GM23338 (cell line): Measurements from ENCODE around the gene RABGAP1L. TPM values are rescaled to one million over a fixed set of nuclear protein-coding genes. Genes with fewer than 3 reads are reported as not detected.

ENCODE experiments used
- ATAC-seq: fragments of 200-7000 bp; cut with Tn5 transposase; 3 replicates; pipeline ENCODE4 v1.9.1; 2020
- DNase-seq: peaks from one replicate; pipeline ENCODE4 v3.0.0-alpha.2; 2015; ENCODE audit warnings: low spot score
- H2AFZ ChIP-seq: fragments of 200-600 bp; sonication (generic); 2 replicates; pipeline ENCODE4 v1.8.0; 2016; ENCODE audit warnings: antibody characterized with exemption, mild to moderate bottlenecking, moderate library complexity
- H3F3A ChIP-seq: fragments of 200-600 bp; sonication (generic); replicated peaks from 2 replicates; pipeline ENCODE4 v1.8.0; 2017; ENCODE audit warnings: antibody characterized with exemption, mixed run types, low read depth
- H3K27ac ChIP-seq: fragments of 200-600 bp; sonication (generic); 2 replicates; pipeline ENCODE4 v1.6.1; 2016; ENCODE audit warnings: low read depth
- H3K27me3 ChIP-seq: fragments of 200-600 bp; sonication (generic); 2 replicates; pipeline ENCODE4 v1.8.0; 2016; ENCODE audit warnings: mild to moderate bottlenecking, mixed run types, moderate library complexity; ENCODE audit not compliant: insufficient read depth
- H3K36me3 ChIP-seq: fragments of 200-600 bp; sonication (generic); 2 replicates; pipeline ENCODE4 v1.8.0; 2016; ENCODE audit warnings: mild to moderate bottlenecking; ENCODE audit not compliant: insufficient read depth
- H3K4me1 ChIP-seq: fragments of 200-600 bp; sonication (generic); 2 replicates; pipeline ENCODE4 v1.8.0; 2016; ENCODE audit warnings: mild to moderate bottlenecking, moderate library complexity; ENCODE audit not compliant: insufficient read depth
- H3K4me2 ChIP-seq: fragments of 200-600 bp; sonication (generic); 2 replicates; pipeline ENCODE4 v1.7.1; 2017; ENCODE audit warnings: mixed run types
- H3K4me3 ChIP-seq: fragments of 200-600 bp; sonication (generic); 2 replicates; pipeline ENCODE4 v1.6.1; 2016; ENCODE audit warnings: mixed run types
- H3K79me2 ChIP-seq: fragments of 200-600 bp; sonication (generic); replicated peaks from 2 replicates; pipeline ENCODE4 v1.8.0; 2017; ENCODE audit warnings: mild to moderate bottlenecking; ENCODE audit not compliant: insufficient read depth
- H3K9me2 ChIP-seq: fragments of 200-600 bp; sonication (generic); 2 replicates; pipeline ENCODE4 v1.8.0; 2017; ENCODE audit not compliant: insufficient read depth
- H4K20me1 ChIP-seq: fragments of 200-600 bp; sonication (generic); replicated peaks from 2 replicates; pipeline ENCODE4 v1.8.0; 2017; ENCODE audit warnings: mild to moderate bottlenecking; ENCODE audit not compliant: insufficient read depth
- H3K27ac Mint-ChIP-seq: 2 replicates; pipeline ENCODE4 v1.8.0; 2020; ENCODE audit warnings: inconsistent platforms, mild to moderate bottlenecking, moderate library complexity, mixed read lengths
- H3K27me3 Mint-ChIP-seq: 3 replicates; pipeline ENCODE4 v1.8.0; 2022; ENCODE audit warnings: low read depth, mild to moderate bottlenecking, moderate library complexity, mixed read lengths, inconsistent platforms; ENCODE audit not compliant: insufficient read depth, poor library complexity
- H3K36me3 Mint-ChIP-seq: 3 replicates; pipeline ENCODE4 v1.8.0; 2021; ENCODE audit warnings: low read depth, mild to moderate bottlenecking, inconsistent platforms, moderate library complexity, mixed read lengths
- H3K4me1 Mint-ChIP-seq: 3 replicates; pipeline ENCODE4 v1.8.0; 2020; ENCODE audit warnings: mild to moderate bottlenecking, inconsistent platforms, mixed read lengths
- H3K4me3 Mint-ChIP-seq: 3 replicates; pipeline ENCODE4 v1.8.0; 2021; ENCODE audit warnings: moderate library complexity, mild to moderate bottlenecking, inconsistent platforms, mixed read lengths
- H3K9me3 Mint-ChIP-seq: 3 replicates; pipeline ENCODE4 v1.8.0; 2020; ENCODE audit warnings: moderate library complexity, mild to moderate bottlenecking, inconsistent platforms, mixed read lengths
- CREB1 ChIP-seq: fragments of 250-450 bp; sonication (Bioruptor Pico); IDR thresholded peaks from 2 replicates; pipeline ENCODE4 v1.5.0; 2020; ENCODE audit warnings: low read depth, mild to moderate bottlenecking, moderate library complexity
- EZH2 ChIP-seq: fragments of 200-600 bp; sonication (generic); IDR thresholded peaks from one replicate; pipeline ENCODE4 v1.8.0; 2017; ENCODE audit warnings: antibody characterized with exemption, mild to moderate bottlenecking, low read depth; ENCODE audit not compliant: unreplicated experiment
- EZH2phosphoT487 ChIP-seq: fragments of 200-600 bp; sonication (generic); IDR thresholded peaks from one replicate; pipeline ENCODE4 v1.8.1; 2018; ENCODE audit warnings: antibody characterized with exemption; ENCODE audit not compliant: unreplicated experiment
- JUNB ChIP-seq: IDR thresholded peaks from one replicate; pipeline ENCODE4 v1.6.1; 2016; ENCODE audit warnings: antibody characterized with exemption; ENCODE audit not compliant: unreplicated experiment
- NANOG ChIP-seq: IDR thresholded peaks from 2 replicates; pipeline ENCODE4 v1.6.1; 2016; ENCODE audit warnings: antibody characterized with exemption, borderline replicate concordance
- POLR2AphosphoS5 ChIP-seq: IDR thresholded peaks from 2 replicates; pipeline ENCODE4 v1.6.1; 2016; ENCODE audit warnings: antibody characterized with exemption, low read depth
- ZNF114 ChIP-seq: fragments of 250-450 bp; sonication (Bioruptor Pico); IDR thresholded peaks from 2 replicates; pipeline ENCODE4 v1.5.0; 2020; ENCODE audit warnings: mild to moderate bottlenecking, moderate library complexity
- ZNF331 ChIP-seq: fragments of 250-450 bp; sonication (Bioruptor Pico); IDR thresholded peaks from 2 replicates; pipeline ENCODE4 v1.5.0; 2020; ENCODE audit warnings: low read depth, mild to moderate bottlenecking, moderate library complexity
- polyA plus RNA-seq: library from polyadenylated mRNA; unstranded; fragments of >200 nt; fragmentation: Nextera tagmentation; extraction: Ambion mirVana; gene quantifications from 2 replicates; pipeline ENCODE4 v1.2.1, GENCODE V29; 2016
- total RNA-seq: library from RNA; depleted of rRNA; stranded (reverse); fragments of >200 nt; shearing (Covaris generic); gene quantifications from 2 replicates; pipeline ENCODE4 v1.2.3, GENCODE V29; 2014
- TF ChIP-seq, protein P1 (sequence below), 2 experiments: fragments of 200-600 bp in 1 of 2; sonication (generic) in 1 of 2; conservative IDR thresholded peaks; 2 replicates each; pipeline versions ENCODE4 v1.5.1 to v1.6.1; 2016 to 2017; ENCODE audit warnings: antibody characterized with exemption in 2 of 2, low read depth in 2 of 2, mild to moderate bottlenecking in 2 of 2, moderate library complexity in 1 of 2
- TF ChIP-seq, protein P2 (sequence below): IDR thresholded peaks from one replicate; pipeline ENCODE4 v1.6.1; 2018; ENCODE audit warnings: antibody characterized with exemption; ENCODE audit not compliant: unreplicated experiment
- TF ChIP-seq, protein P3 (sequence below): IDR thresholded peaks from 2 replicates; pipeline ENCODE4 v1.6.1; 2016; ENCODE audit warnings: antibody characterized with exemption

The RABGAP1L gene
- total and polyA plus RNA-seq, 2 experiments from 2014 or later: 83.2 to 136 TPM

DNA sequence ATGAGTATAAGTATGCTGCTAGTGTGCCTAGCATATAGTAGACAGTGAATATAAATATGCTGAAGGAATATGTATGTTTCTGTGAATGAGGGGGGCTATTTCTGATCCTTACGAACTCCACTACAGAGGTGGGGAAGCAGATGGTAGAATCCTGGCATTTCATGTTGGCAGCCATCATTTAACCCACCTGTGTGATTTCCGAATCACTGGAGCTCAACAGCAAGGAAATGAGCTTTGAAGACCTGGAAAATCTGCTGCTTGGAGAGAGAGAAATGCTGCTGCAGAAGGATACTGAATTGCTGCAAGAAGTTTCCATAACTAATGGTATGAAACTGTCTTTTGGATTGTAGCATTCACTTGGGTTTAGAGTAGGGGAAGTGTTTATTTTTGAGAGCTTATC is 83.5 kb downstream of the RABGAP1L start:
- Histone ChIP-seq H3K36me3 (no peaks in the 10 kb centered on the region), H3K79me2 (no peaks in the 10 kb centered on the region), H3K27ac (no peak overlapping the region), H3K4me1 (peaks cover 5% of the 10 kb centered on the region; the same call in 1 of the 2 replicates), H2AFZ (no peak overlapping the region), H3K4me2 (no peak overlapping the region), H4K20me1 (no peaks in the 10 kb centered on the region), H3K9me2 (peaks cover 11% of the 10 kb centered on the region; the same call in 1 of the 2 replicates), H3F3A (no peaks in the 10 kb centered on the region), H3K27me3 (no peaks in the 10 kb centered on the region), H3K4me3 (no peak overlapping the region)
- peaks cover 2% of the 10 kb centered on the region for H3K27me3 Mint-ChIP-seq
- peaks cover 18% of the 10 kb centered on the region for H3K36me3 Mint-ChIP-seq
- ATAC-seq (no peak), DNase-seq (no peak)
- no peak for TF ChIP-seq EZH2
- no peak for TF ChIP-seq JUNB
- peaks cover 5% of the 10 kb centered on the region for H3K9me3 Mint-ChIP-seq
- H3K27ac Mint-ChIP-seq: no peak overlapping the region
- peaks cover 6% of the 10 kb centered on the region for H3K4me1 Mint-ChIP-seq
- no peak overlapping the region for H3K4me3 Mint-ChIP-seq

DNA sequence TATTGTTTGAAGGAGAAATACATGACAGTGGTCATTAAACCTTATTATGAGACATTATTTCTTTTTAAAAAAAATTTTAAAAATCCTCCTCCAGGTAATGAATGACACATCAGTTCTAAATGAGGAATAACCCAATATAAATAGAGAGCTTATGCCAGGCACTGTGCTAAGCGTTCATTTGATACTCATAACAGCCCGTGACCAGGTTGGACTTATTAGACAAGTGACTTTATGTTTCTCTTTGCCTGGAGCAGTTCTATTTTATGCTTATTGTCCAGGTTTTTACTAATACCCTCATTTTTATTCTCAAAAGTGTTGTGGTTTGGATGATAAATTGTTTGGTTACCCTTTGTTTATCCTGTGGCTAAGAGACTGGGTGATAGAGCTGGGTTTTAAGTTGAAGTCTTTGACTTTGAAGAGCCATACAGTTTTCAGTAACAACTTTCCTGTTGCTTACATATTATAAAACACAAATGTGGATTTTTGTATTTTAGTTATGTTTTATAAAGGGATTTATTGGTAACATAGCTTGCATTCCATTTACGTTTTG is 84.2 kb downstream of the RABGAP1L start:
- H3K27me3 Mint-ChIP-seq: peaks cover 2% of the 10 kb centered on the region
- no peaks in the 10 kb centered on the region for H3F3A ChIP-seq
- H3K4me3 ChIP-seq: no peak overlapping the region
- TF ChIP-seq NANOG: no peak
- TF ChIP-seq CREB1: no peak
- no peak for TF ChIP-seq EZH2phosphoT487
- TF ChIP-seq, protein P1, sequence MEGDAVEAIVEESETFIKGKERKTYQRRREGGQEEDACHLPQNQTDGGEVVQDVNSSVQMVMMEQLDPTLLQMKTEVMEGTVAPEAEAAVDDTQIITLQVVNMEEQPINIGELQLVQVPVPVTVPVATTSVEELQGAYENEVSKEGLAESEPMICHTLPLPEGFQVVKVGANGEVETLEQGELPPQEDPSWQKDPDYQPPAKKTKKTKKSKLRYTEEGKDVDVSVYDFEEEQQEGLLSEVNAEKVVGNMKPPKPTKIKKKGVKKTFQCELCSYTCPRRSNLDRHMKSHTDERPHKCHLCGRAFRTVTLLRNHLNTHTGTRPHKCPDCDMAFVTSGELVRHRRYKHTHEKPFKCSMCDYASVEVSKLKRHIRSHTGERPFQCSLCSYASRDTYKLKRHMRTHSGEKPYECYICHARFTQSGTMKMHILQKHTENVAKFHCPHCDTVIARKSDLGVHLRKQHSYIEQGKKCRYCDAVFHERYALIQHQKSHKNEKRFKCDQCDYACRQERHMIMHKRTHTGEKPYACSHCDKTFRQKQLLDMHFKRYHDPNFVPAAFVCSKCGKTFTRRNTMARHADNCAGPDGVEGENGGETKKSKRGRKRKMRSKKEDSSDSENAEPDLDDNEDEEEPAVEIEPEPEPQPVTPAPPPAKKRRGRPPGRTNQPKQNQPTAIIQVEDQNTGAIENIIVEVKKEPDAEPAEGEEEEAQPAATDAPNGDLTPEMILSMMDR (conservative IDR thresholded peaks at IDR 0.05; ENCODE audit: low read depth in 2 of 2): no peak
- no peak for TF ChIP-seq ZNF114
- TF ChIP-seq, protein P2, sequence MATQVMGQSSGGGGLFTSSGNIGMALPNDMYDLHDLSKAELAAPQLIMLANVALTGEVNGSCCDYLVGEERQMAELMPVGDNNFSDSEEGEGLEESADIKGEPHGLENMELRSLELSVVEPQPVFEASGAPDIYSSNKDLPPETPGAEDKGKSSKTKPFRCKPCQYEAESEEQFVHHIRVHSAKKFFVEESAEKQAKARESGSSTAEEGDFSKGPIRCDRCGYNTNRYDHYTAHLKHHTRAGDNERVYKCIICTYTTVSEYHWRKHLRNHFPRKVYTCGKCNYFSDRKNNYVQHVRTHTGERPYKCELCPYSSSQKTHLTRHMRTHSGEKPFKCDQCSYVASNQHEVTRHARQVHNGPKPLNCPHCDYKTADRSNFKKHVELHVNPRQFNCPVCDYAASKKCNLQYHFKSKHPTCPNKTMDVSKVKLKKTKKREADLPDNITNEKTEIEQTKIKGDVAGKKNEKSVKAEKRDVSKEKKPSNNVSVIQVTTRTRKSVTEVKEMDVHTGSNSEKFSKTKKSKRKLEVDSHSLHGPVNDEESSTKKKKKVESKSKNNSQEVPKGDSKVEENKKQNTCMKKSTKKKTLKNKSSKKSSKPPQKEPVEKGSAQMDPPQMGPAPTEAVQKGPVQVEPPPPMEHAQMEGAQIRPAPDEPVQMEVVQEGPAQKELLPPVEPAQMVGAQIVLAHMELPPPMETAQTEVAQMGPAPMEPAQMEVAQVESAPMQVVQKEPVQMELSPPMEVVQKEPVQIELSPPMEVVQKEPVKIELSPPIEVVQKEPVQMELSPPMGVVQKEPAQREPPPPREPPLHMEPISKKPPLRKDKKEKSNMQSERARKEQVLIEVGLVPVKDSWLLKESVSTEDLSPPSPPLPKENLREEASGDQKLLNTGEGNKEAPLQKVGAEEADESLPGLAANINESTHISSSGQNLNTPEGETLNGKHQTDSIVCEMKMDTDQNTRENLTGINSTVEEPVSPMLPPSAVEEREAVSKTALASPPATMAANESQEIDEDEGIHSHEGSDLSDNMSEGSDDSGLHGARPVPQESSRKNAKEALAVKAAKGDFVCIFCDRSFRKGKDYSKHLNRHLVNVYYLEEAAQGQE: no peak
- no peak for TF ChIP-seq ZNF331 (CRISPR knock-in tag)
- TF ChIP-seq, protein P3, sequence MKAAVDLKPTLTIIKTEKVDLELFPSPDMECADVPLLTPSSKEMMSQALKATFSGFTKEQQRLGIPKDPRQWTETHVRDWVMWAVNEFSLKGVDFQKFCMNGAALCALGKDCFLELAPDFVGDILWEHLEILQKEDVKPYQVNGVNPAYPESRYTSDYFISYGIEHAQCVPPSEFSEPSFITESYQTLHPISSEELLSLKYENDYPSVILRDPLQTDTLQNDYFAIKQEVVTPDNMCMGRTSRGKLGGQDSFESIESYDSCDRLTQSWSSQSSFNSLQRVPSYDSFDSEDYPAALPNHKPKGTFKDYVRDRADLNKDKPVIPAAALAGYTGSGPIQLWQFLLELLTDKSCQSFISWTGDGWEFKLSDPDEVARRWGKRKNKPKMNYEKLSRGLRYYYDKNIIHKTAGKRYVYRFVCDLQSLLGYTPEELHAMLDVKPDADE: no peak
- no peak for TF ChIP-seq POLR2AphosphoS5
- no peak for TF ChIP-seq EZH2

More for the DNA sequence above, 84.2 kb downstream of the RABGAP1L start:
- peaks cover 16% of the 10 kb centered on the region for H3K36me3 Mint-ChIP-seq
- ATAC-seq (no peak), DNase-seq (no peak)
- H3K36me3 ChIP-seq: no peaks in the 10 kb centered on the region
- H3K27me3 ChIP-seq: no peaks in the 10 kb centered on the region
- peaks cover 5% of the 10 kb centered on the region for H3K9me3 Mint-ChIP-seq
- no peaks in the 10 kb centered on the region for H3K79me2 ChIP-seq
- no peak overlapping the region for H3K4me3 Mint-ChIP-seq
- no peak overlapping the region for H3K4me2 ChIP-seq
- H3K4me1 ChIP-seq: no peaks in the 10 kb centered on the region
- no peak overlapping the region for H3K27ac Mint-ChIP-seq
- peaks cover 11% of the 10 kb centered on the region; the same call in 1 of the 2 replicates for H3K9me2 ChIP-seq
- H3K27ac ChIP-seq: no peak overlapping the region
- H2AFZ ChIP-seq: no peak overlapping the region
- no peaks in the 10 kb centered on the region for H4K20me1 ChIP-seq
- H3K4me1 Mint-ChIP-seq: peaks cover 6% of the 10 kb centered on the region
